AG04450 (cell line): ENCODE results near the gene MKI67. TPM values are rescaled to one million over a fixed set of nuclear protein-coding genes. Genes with fewer than 3 reads are reported as not detected.
"Not testable (repeated sequence)": the region's sequence is repeated elsewhere in the genome, so short reads cannot be mapped to it uniquely, and the experiment has no call there.

ENCODE experiments used
- CTCF ChIA-PET: fragments of 300-600, 350-600 bp; formaldehyde crosslinking; extraction: SDS; loops from one replicate; lab custom pipeline; 2022; ENCODE audit warnings: antibody characterized with exemption, inconsistent platforms; lab: Charles Lee
- POLR2A ChIA-PET: fragments of 350-600 bp; formaldehyde crosslinking; extraction: SDS; loops from one replicate; lab custom pipeline; 2021; ENCODE audit warnings: antibody characterized with exemption, inconsistent platforms; lab: Yijun Ruan, JAX
- DNase-seq: peaks from one replicate; pipeline ENCODE4 v3.0.0-alpha.2; 2011; ENCODE audit warnings: low read depth, low spot score
- H3K27ac ChIP-seq: one replicate; pipeline ENCODE4 v1.5.1; 2012; ENCODE audit warnings: low read depth, low read length, control low read depth
- H3K27me3 ChIP-seq: one replicate; pipeline ENCODE4 v1.6.0; 2012; ENCODE audit warnings: low read length; ENCODE audit not compliant: control insufficient read depth, insufficient read depth
- H3K4me3 ChIP-seq: 2 replicates; pipeline ENCODE4 v1.5.1; 2011; ENCODE audit warnings: mild to moderate bottlenecking, low read depth, low read length, control low read depth
- H3K9me3 ChIP-seq: 2 replicates; pipeline ENCODE4 v1.5.1; 2012; ENCODE audit warnings: low read length; ENCODE audit not compliant: control insufficient read depth, insufficient read depth
- CTCF ChIP-seq: IDR thresholded peaks from 2 replicates; pipeline ENCODE4 v1.5.1; 2011; ENCODE audit warnings: low read depth, low read length, control low read depth, inconsistent platforms
- polyA plus RNA-seq: library from polyadenylated mRNA; depleted of rRNA; stranded (reverse); fragments of >200 nt; gene quantifications from 2 replicates; pipeline ENCODE4 v1.2.3, GENCODE V29; 2011

The MKI67 gene
- polyA plus RNA-seq, 1 experiment, result 10.3 TPM

- ChIA-PET POLR2A (no interaction called here), CTCF (interaction anchor here (1.3 kb wide), 1 partner anchor 9 kb away, joined by 4 read pairs; no protein-coding TSS in a partner anchor)
- H3K27ac ChIP-seq, result no peak overlapping the region
- DNase-seq, result no peak
- TF ChIP-seq CTCF, result no peak
- no peaks in the 10 kb centered on the region for H3K27me3 ChIP-seq
- H3K9me3 ChIP-seq, result peaks cover 4% of the 10 kb centered on the region; the same call in 1 of the 2 replicates
- no peak overlapping the region for H3K4me3 ChIP-seq
These were observed 43.7 kb upstream of the MKI67 start for GRCh38 chr10:128169811-128170379.

- CTCF ChIA-PET, result no interaction called here
- H3K27me3 ChIP-seq, result no peaks in the 10 kb centered on the region
These were observed 41.8 kb upstream of the MKI67 start for GRCh38 chr10:128167926-128168520.

GRCh38 chr10:128167123-128167522, 40.9 kb upstream of the MKI67 start:
- DNase-seq, H3K9me3 ChIP-seq, H3K27me3 ChIP-seq, H3K4me3 ChIP-seq, POLR2A ChIA-PET, H3K27ac ChIP-seq, CTCF ChIA-PET: not testable (repeated sequence)

More at GRCh38 chr10:128167926-128168520, 41.8 kb upstream of the MKI67 start:
- H3K4me3 ChIP-seq, result no peak overlapping the region
- H3K9me3 ChIP-seq, result no peaks in the 10 kb centered on the region
- POLR2A ChIA-PET, result no interaction called here
- no peak for TF ChIP-seq CTCF
- no peak overlapping the region for H3K27ac ChIP-seq
- DNase-seq, result no peak

- H3K27me3 ChIP-seq, result no peaks in the 10 kb centered on the region
- no peak for DNase-seq
- TF ChIP-seq CTCF, result no peak
- H3K9me3 ChIP-seq, result no peaks in the 10 kb centered on the region
- ChIA-PET POLR2A (no interaction called here), CTCF (no interaction called here)
- H3K27ac ChIP-seq, result no peak overlapping the region
- no peak overlapping the region for H3K4me3 ChIP-seq
These were observed 39.9 kb upstream of the MKI67 start for GRCh38 chr10:128166151-128166550.

GRCh38 chr10:128165536-128165935, 39.3 kb upstream of the MKI67 start:
- Histone ChIP-seq H3K4me3 (no peak overlapping the region), H3K27me3 (no peaks in the 10 kb centered on the region), H3K27ac (no peak overlapping the region), H3K9me3 (no peaks in the 10 kb centered on the region)
- TF ChIP-seq CTCF, result no peak
- no peak for DNase-seq
- ChIA-PET POLR2A (no interaction called here), CTCF (no interaction called here)
